NCI-H1048 (cell line): Measurements from ENCODE around the gene IFNA1.
"Not testable (repeated sequence)": the region's sequence is repeated elsewhere in the genome, so short reads cannot be mapped to it uniquely, and the experiment has no call there.

Source experiments
- DNase-seq: peaks from one replicate; lab custom pipeline; 2025; lab: John Stamatoyannopoulos, UW

Gene IFNA1

DNA sequence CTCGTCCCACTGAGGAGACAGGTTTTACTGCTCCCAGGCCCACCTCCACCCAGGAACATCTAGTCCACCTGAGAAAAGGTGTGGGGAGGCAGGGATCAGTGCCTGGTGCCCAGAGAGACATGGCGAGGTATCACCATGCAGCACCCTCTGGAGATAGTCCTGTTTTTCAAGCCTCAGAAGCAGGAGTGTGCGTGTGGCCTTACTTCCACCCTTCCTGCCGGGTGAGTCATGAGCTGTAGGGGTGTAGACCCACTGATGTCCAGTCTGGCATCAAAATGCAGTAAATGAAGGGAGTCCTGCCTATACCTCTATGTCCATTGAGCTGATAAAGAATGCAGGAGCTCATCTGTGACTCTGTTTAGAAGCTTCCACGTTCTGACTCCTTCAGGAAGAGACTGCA, 9.1 kb downstream of the IFNA1 start:
- DNase-seq, result not testable (repeated sequence)

DNA sequence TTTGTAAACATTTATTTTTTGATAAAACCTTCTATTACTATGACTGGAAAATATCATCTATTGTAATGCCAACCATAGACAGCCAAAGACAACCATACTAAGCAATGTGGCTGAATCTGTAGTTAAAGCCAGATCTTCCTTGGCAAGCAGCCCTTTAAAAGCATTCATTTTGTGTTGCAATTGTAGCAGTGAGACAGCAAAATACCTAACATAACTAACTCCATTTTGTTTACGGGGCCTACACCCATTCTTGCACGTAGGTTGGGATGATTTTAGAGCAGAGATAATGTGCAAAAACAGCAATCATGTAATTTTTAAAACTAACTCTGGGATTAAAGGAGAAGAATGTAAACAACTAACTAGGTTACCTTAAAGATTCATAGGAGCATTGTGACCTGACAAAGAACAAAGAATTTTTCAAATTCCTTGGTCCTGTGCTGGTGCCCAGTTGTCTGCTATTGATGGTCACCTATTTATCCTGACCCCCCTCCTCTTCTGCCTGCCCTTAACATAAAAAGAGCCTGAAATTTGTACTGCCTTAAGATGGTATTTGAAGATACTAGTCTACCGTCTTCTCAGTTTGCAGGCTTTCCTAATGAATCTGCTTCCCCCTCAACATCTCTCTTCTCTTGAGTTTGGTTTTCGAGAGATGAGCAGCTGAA, 10.6 kb downstream of the IFNA1 start:
- no peak for DNase-seq

DNA sequence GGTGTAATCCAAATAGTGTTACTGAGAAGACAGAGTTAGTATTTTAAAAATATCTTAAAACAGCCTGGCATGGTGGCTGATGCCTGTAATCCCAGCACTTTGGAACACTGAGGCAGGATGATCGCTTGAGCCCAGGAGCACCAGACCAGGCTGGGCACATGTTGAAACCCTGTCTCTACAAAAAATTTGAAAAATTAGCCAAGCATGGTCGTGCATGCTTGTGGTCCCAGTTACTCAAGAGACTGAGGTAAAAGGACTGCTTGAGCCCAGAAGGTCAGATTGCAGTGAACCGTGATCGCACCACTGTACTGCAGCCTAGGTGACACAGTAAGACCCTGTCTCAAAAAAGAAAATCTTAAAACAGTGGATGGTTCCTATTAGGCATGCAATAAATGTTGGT, 12.4 kb downstream of the IFNA1 start:
- no peak for DNase-seq

DNA sequence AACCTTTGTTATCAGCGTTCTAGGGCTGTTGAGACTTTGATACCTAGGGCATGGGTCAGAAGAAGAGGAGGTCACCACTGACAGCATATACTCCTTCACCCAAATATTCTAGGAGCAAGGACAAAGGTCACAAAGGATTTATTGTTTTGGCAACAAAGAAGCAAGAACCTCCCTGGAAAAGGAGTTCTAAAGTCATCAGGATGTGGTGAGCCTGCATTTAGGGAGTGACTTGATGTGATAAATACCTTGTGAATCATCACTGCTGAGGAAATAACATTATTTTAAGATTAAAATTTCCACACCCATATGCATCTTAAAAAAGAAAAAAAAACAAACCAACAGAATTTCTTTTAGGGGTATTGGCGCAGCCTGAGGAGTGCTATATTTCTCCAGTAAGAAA, 13.9 kb downstream of the IFNA1 start:
- no peak for DNase-seq

DNA sequence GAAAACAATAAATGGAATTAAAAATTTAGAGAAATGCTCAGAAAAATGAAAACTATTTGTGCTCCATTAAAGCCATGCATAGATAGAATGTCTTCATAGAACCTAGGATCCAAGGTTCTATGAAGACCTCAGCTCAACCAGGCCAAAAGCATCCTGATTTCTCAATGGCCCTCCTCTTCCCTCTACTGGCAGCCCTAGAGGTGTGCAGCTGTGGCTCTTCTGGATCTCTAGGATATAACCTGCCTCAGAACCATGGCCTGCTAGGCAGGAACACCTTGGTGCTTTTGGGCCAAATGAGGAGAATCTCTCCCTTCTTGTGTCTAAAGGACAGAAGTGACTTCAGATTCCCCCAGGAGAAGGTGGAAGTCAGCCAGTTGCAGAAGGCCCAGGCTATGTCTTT, 15.1 kb downstream of the IFNA1 start:
- no peak for DNase-seq

DNA sequence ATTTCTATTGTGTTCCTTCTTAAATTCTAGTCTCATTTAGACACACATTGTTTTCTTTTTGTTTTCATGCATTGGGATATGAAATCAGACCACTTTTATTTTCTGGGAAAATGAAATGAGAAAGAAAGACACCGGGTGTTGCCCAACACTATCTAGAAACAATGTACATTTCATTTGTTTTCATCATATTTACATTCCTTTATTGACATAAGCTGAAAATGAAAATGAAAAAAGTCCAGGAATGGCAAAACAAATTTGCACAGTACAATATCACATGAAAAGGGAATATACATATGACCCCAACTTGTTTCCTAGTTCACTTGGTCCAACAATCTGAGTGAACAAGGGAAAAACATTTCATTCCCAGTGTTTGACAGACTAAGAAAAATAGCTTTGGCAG, 21.1 kb downstream of the IFNA1 start:
- DNase-seq, result no peak

DNA sequence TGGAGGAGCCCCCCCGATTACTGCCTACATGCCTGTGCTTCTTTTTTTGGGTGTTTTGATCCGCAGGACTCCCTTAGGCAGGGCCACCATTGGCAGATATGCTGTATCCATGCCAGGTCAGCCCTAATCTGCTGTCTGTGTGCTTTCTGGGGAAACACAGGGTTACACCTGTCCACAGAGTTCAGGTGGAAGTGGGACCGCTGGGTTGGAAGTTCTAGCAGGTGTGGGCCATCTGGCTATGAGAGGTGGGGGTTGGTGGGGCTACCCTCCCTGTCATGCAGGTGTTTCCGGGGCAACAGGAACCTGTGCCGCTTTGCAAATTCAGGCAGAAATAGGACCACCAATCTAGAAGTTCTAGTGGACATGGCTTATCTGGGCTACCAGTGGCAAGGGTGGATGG, 24.9 kb downstream of the IFNA1 start:
- DNase-seq, result no peak

DNA sequence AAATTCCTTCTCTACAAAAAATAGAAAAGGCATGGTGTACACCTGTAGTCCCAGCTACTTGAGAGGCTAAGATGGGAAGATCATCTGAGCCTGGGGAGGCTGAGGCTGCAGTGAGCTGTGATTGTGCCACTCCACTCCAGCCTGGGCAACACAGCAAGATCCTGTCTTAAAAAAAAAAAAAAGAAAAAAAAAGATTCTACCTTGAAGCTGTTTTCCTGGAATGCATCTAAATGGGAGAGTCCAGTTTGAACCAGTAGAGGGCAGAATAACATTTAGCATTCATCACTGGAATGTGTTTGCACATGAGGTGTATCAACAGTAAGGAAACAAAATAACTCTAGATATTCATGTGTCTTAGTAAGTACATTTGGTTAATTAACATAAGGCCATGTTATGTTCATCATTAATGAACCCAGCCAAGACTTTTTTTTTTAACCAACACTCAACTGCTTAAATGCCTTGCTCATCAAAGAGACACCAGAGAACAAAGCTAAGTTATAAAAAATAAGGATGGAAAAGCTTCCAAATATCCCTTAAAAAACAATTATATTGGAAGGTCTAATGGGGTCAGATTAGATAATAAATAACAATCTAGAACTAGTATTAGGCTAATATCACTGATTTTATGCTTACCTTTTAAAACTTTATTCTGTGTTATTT, 25.8 kb downstream of the IFNA1 start:
- DNase-seq, result peak; percentile 18

DNA sequence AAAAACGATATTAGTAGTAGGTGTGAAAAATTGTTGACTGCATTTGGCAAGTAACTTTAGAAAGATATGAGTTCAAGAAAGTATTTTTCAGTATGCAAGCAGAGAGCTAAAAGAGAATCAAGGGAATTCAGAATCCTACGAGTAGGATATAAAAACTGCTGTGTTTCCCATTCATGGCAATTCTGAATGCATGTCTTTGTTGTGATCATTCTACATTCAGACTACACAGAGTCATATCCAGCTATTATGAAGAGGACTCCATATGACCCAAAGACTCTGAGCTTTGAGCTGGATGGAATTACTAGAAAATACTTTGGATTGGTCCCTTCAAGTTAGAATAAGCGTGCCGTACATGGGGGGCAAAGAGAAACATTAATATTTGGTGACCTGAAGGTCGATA, 29.9 kb downstream of the IFNA1 start:
- no peak for DNase-seq

DNA sequence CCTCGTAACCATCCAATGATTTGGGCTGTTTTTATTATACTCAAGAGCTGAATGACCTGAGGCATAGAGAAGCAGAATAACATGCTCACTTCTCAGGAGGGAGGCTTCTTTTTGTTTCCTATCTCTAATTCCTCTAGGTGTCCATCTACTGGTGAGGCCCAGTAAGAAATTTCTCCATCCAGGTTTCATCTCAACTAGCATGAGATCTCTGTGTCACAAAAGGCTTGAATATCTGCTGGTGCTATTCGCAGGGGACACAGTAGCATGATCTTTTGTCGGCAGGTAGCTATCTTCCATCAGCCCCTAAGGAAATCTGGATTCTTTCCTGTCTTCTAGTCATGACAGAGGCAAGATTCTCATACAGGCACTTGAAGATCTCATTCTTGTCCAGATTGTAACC, 33.0 kb downstream of the IFNA1 start:
- DNase-seq, result no peak

DNA sequence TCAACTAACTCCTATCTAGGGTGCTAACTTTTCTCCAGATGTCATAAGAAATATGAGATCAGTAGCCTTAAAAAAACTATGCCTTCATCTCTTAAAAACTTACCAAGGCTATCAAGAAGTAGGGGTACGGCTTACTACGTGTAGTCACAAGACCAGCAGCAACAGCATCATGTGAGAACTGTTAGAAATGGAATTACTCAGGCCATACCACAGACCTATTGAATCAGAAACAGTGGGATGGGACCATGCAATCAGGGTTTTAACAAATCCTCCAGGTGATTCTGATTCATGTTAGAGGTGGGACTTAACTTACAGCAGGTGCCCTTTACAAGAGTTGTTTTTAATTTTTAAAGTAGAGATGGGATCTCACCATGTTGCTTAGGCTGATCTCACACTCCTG, 37.2 kb downstream of the IFNA1 start:
- no peak for DNase-seq

DNA sequence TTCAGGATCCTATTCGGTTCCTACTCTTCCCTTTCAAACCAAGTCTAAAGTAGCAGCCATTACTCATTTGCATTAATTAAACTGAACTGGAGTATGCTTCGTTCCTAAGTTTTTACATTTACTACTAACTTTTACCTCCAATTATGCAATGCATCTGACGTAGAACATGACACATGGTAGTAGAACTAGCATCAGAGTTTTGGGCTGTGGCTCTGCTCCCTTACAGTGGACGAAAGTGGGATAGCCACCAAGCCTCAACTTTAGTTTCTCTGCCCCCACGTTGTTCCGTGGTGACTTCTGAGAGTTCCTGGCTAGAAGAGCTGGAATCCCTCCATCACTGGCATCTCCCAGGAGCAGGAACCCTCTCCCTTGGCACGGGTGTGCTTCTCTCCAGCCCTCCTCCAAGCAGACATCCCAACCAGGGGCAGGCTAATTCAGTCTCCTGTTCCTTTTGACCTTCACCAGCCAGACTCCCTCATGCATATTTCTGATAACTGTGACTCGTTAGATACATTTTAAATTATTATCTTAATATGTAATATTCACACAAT, 39.0 kb downstream of the IFNA1 start:
- DNase-seq, result no peak

DNA sequence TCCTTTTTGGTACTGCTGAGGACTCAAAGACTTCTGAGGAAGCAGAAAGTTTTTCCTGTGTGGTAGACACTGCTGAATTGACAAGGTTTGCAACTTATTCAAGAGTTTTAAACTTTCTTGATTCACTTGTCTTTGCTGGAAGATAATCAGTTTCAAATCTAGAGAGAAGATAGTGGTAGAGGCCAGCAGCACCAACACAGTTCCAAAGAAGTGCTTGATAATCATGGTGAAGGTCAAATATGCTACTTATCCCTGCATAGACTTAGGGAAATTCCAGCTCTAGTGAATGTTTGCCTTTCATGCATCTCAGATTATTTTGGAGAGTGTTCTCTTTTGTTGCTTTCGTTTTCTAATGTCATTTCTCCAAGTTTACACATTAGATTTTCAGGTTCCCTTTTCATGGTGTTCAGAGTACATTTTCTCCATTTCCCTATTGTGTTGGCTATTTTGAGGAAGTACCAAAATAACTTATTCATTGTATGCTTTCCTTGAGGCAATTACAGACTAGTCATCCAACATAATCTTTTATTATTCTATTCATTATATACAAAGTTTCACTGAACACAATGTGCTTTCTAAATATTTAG, 41.3 kb downstream of the IFNA1 start:
- DNase-seq, result no peak

DNA sequence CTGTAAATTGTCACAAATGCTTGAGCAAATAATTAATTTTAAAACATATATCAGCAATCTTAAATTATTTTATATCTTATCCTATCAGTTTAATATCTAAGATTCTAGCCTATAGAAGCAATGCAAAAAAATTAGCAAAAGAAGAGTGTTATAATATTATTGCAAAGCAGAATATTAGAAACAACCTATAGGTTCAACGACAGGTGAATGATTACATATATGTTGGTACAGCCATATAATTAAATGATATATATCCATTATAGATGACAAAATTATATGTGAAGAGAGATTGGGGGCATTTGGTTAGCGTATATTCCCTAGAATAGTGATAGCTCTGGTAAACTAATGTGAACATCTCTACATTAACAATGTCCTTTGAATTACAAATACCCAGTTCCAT, 42.0 kb downstream of the IFNA1 start, which contains the start of gene IFNE:
Gene IFNE, minus strand, starts transcription at position 101 of the 400 bp plus-strand sequence. CDS start 619 bp downstream, outside the sequence.
- no peak for DNase-seq
